Measurements from ENCODE around the gene RNF150.
"Not testable (repeated sequence)": the region's sequence is repeated elsewhere in the genome, so short reads cannot be mapped to it uniquely, and the experiment has no call there.

RNF150 gene

GRCh38 chr4:140810591-140811169 is 322.6 kb downstream of the RNF150 start:
- DNase-seq, result not testable (repeated sequence)
